SW480 (cell line): ENCODE results near the gene MEPE.
"Not testable (repeated sequence)": the region's sequence is repeated elsewhere in the genome, so short reads cannot be mapped to it uniquely, and the experiment has no call there.

Experiments
- DNase-seq: peaks from one replicate; pipeline ENCODE4 v3.0.0-alpha.2; 2016; ENCODE audit warnings: low spot score

The MEPE gene

GRCh38 chr4:87882861-87883260 is 50.1 kb downstream of the MEPE start:
- DNase-seq: no peak

- DNase-seq: no peak
These were observed 52.3 kb downstream of the MEPE start for GRCh38 chr4:87884976-87885549.

GRCh38 chr4:87886083-87886482 is 53.3 kb downstream of the MEPE start:
- DNase-seq: no peak

GRCh38 chr4:87890753-87891152 is 58.0 kb downstream of the MEPE start:
- not testable (repeated sequence) for DNase-seq

GRCh38 chr4:87895964-87896621 is 63.3 kb downstream of the MEPE start:
- DNase-seq: peak; percentile 30
